H9 (cell line): Measurements from ENCODE around the gene ACSF3. TPM values are rescaled to one million over a fixed set of nuclear protein-coding genes. Genes with fewer than 3 reads are reported as not detected.

Experiments
- DNase-seq: peaks from one replicate; pipeline ENCODE4 v3.0.0-alpha.2; 2017
- H2AFZ ChIP-seq: one replicate; pipeline ENCODE4 v1.6.1; 2013; ENCODE audit warnings: mild to moderate bottlenecking, low read length, control low read depth, moderate library complexity
- H2AK5ac ChIP-seq: 2 replicates; pipeline ENCODE4 v1.6.1; 2013; ENCODE audit warnings: low read length, control low read depth, mixed read lengths; ENCODE audit not compliant: insufficient read length
- H2BK120ac ChIP-seq: one replicate; pipeline ENCODE4 v1.6.1; 2013; ENCODE audit warnings: low read depth, mild to moderate bottlenecking, low read length, control low read depth, inconsistent platforms; ENCODE audit not compliant: poor library complexity, severe bottlenecking
- H2BK12ac ChIP-seq: 2 replicates; pipeline ENCODE4 v1.6.1; 2013; ENCODE audit warnings: low read length, control low read depth, mixed read lengths, low read depth; ENCODE audit not compliant: insufficient read length
- H2BK15ac ChIP-seq: 2 replicates; pipeline ENCODE4 v1.6.1; 2013; ENCODE audit warnings: low read depth, low read length, control low read depth
- H2BK20ac ChIP-seq: one replicate; pipeline ENCODE4 v1.6.1; 2013; ENCODE audit warnings: low read depth, mild to moderate bottlenecking, low read length, control low read depth, inconsistent platforms; ENCODE audit not compliant: poor library complexity, severe bottlenecking
- H2BK5ac ChIP-seq: 2 replicates; pipeline ENCODE4 v1.6.1; 2013; ENCODE audit warnings: low read length, control low read depth, mixed read lengths; ENCODE audit not compliant: insufficient read length
- H3K14ac ChIP-seq: 2 replicates; pipeline ENCODE4 v1.6.1; 2013; ENCODE audit warnings: low read length, control low read depth; ENCODE audit not compliant: insufficient read depth
- H3K18ac ChIP-seq: 2 replicates; pipeline ENCODE4 v1.6.1; 2013; ENCODE audit warnings: low read depth, mild to moderate bottlenecking, mixed read lengths, low read length, control low read depth; ENCODE audit not compliant: insufficient read length
- H3K23ac ChIP-seq: 2 replicates; pipeline ENCODE4 v1.6.1; 2013; ENCODE audit warnings: low read length, control low read depth, mixed read lengths, low read depth; ENCODE audit not compliant: insufficient read length
- H3K23me2 ChIP-seq: 2 replicates; pipeline ENCODE4 v1.6.1; 2013; ENCODE audit warnings: low read depth, mild to moderate bottlenecking, mixed read lengths, low read length, control low read depth; ENCODE audit not compliant: insufficient read length, poor library complexity, severe bottlenecking
- H3K27ac ChIP-seq: 2 replicates; pipeline ENCODE4 v1.5.1; 2013; ENCODE audit warnings: low read length, control low read depth, mixed read lengths, low read depth; ENCODE audit not compliant: insufficient read length
- H3K27me3 ChIP-seq: 2 replicates; pipeline ENCODE4 v1.6.1; 2013; ENCODE audit warnings: low read length, control low read depth, inconsistent platforms; ENCODE audit not compliant: insufficient read depth
- H3K4ac ChIP-seq: 2 replicates; pipeline ENCODE4 v1.6.1; 2013; ENCODE audit warnings: low read depth, mild to moderate bottlenecking, control low read depth, inconsistent platforms, low read length, moderate library complexity
- H3K4me1 ChIP-seq: 2 replicates; pipeline ENCODE4 v1.6.1; 2013; ENCODE audit warnings: low read length, control low read depth, inconsistent platforms; ENCODE audit not compliant: insufficient read depth
- H3K4me2 ChIP-seq: 2 replicates; pipeline ENCODE4 v1.6.1; 2013; ENCODE audit warnings: low read length, control low read depth, mixed read lengths; ENCODE audit not compliant: insufficient read length, insufficient read depth
- H3K56ac ChIP-seq: 2 replicates; pipeline ENCODE4 v1.6.1; 2013; ENCODE audit warnings: low read depth, mild to moderate bottlenecking, mixed read lengths, low read length, control low read depth; ENCODE audit not compliant: insufficient read length
- H3K79me1 ChIP-seq: 2 replicates; pipeline ENCODE4 v1.6.1; 2013; ENCODE audit warnings: low read depth, mild to moderate bottlenecking, moderate library complexity, low read length, control low read depth, inconsistent platforms; ENCODE audit not compliant: insufficient read depth, poor library complexity, severe bottlenecking
- H3K79me2 ChIP-seq: 2 replicates; pipeline ENCODE4 v1.6.1; 2013; ENCODE audit warnings: low read length, control low read depth, inconsistent platforms; ENCODE audit not compliant: insufficient read depth
- H3K9ac ChIP-seq: 2 replicates; pipeline ENCODE4 v1.6.1; 2013; ENCODE audit warnings: low read length, control low read depth, mixed read lengths; ENCODE audit not compliant: insufficient read length; ENCODE audit errors: extremely low read depth
- H3K9me3 ChIP-seq: one replicate; pipeline ENCODE4 v1.6.1; 2013; ENCODE audit warnings: low read depth, low read length, inconsistent platforms; ENCODE audit not compliant: control insufficient read depth
- H3T11ph ChIP-seq: one replicate; pipeline ENCODE4 v1.6.1; 2013; ENCODE audit warnings: mild to moderate bottlenecking, low read length, control low read depth, inconsistent platforms
- H4K20me1 ChIP-seq: one replicate; pipeline ENCODE4 v1.6.1; 2013; ENCODE audit not compliant: control insufficient read depth, insufficient read length, insufficient read depth
- H4K5ac ChIP-seq: 2 replicates; pipeline ENCODE4 v1.6.1; 2013; ENCODE audit warnings: low read depth, mild to moderate bottlenecking, mixed read lengths, low read length, control low read depth; ENCODE audit not compliant: insufficient read length
- H4K8ac ChIP-seq: replicated peaks from 2 replicates; pipeline ENCODE4 v1.6.1; 2013; ENCODE audit warnings: low read length, control low read depth, mixed read lengths, low read depth; ENCODE audit not compliant: insufficient read length
- H4K91ac ChIP-seq: 2 replicates; pipeline ENCODE4 v1.6.1; 2013; ENCODE audit warnings: low read depth, mild to moderate bottlenecking, moderate library complexity, mixed read lengths, low read length, control low read depth; ENCODE audit not compliant: insufficient read length
- H3K27ac Mint-ChIP-seq, 3 experiments: 2 replicates in 2 of 3; 3 replicates in 1 of 3; pipeline ENCODE4 v1.8.0; 2020 to 2021; ENCODE audit warnings: mixed read lengths in 3 of 3, mild to moderate bottlenecking in 1 of 3, moderate library complexity in 1 of 3
- H3K27me3 Mint-ChIP-seq: 2 replicates; pipeline ENCODE4 v1.8.0; 2021; ENCODE audit warnings: low read depth, mild to moderate bottlenecking, moderate library complexity, mixed read lengths
- H3K36me3 Mint-ChIP-seq, 3 experiments: 2 replicates in 2 of 3; 3 replicates in 1 of 3; pipeline ENCODE4 v1.8.0; 2020 to 2021; ENCODE audit warnings: low read depth in 3 of 3, mixed read lengths in 3 of 3; ENCODE audit not compliant: insufficient read depth in 1 of 3
- H3K4me1 Mint-ChIP-seq, 2 experiments: 2 replicates each; pipeline ENCODE4 v1.8.0; 2020; ENCODE audit warnings: mixed read lengths in 2 of 2
- H3K4me3 Mint-ChIP-seq, 2 experiments: 2 replicates in 1 of 2; 3 replicates in 1 of 2; pipeline ENCODE4 v1.8.0; 2020 to 2021; ENCODE audit warnings: mild to moderate bottlenecking in 2 of 2, mixed read lengths in 2 of 2, moderate library complexity in 1 of 2
- H3K9me3 Mint-ChIP-seq, 2 experiments: 2 replicates in 1 of 2; 3 replicates in 1 of 2; pipeline ENCODE4 v1.8.0; 2020; ENCODE audit warnings: mild to moderate bottlenecking in 2 of 2, mixed read lengths in 2 of 2, moderate library complexity in 1 of 2
- WGBS: extraction: QIAGEN DNeasy Blood & Tissue Kit; methylation state at CpG from one replicate; pipeline ENCODE4 v1.1.7; 2013; ENCODE audit warnings: missing lambda C conversion rate, low lambda C conversion rate, mixed read lengths; ENCODE audit not compliant: insufficient read length; ENCODE audit errors: extremely low coverage; 5-methylcytosine and 5-hydroxymethylcytosine counted together
- total RNA-seq: library from RNA; stranded (reverse); gene quantifications from 2 replicates; pipeline ENCODE4 v1.2.1, GENCODE V29; 2021
- TF ChIP-seq, protein P1 (sequence below): fragments of 200-600 bp; sonication (generic); conservative IDR thresholded peaks from 3 replicates; pipeline ENCODE4 v1.8.0; 2021; ENCODE audit warnings: antibody characterized with exemption, mild to moderate bottlenecking

Gene ACSF3
- total RNA-seq, 1 experiment from 2014 or later, result 31.3 TPM

DNA sequence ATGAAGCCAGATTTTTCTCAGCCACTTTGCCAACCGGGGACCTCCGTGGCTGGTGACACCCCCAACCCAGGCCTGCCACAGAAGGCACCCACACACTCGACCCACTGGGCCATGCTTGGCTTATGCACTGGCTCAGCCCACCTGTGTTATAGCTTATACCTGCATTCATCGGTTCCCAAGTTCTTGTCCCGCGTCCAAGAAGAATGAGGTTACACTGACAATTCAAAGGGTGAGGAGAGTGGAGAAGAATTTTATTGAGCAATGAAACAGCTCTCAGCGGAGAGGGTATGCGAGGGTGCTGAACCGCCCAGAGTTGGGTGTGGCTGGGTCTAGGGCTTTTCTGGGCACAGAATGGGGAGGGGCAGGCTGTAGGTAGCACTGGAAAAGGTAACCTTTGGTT is 55.7 kb downstream of the ACSF3 start:
- Histone ChIP-seq H3K79me2 (no peaks in the 10 kb centered on the region), H3K23ac (no peak overlapping the region), H3K56ac (no peak overlapping the region), H3K27me3 (no peaks in the 10 kb centered on the region), H3K4ac (no peak overlapping the region), H3K79me1 (no peaks in the 10 kb centered on the region), H3K4me2 (no peak overlapping the region), H3K27ac (no peak overlapping the region), H2BK12ac (no peak overlapping the region), H3K4me1 (no peaks in the 10 kb centered on the region), H4K5ac (no peak overlapping the region), H2BK5ac (no peak overlapping the region), H2BK120ac (no peak overlapping the region), H4K91ac (no peak overlapping the region), H4K8ac (no peak overlapping the region), H3K18ac (no peak overlapping the region), H2BK20ac (no peak overlapping the region), H3K9ac (no peak overlapping the region), H4K20me1 (no peaks in the 10 kb centered on the region), H3K9me3 (peaks cover 14% of the 10 kb centered on the region), H2BK15ac (no peak overlapping the region), H3K14ac (no peak overlapping the region), H2AK5ac (no peak overlapping the region), H3T11ph (no peak overlapping the region), H2AFZ (no peak overlapping the region), H3K23me2 (no peaks in the 10 kb centered on the region)
- Mint-ChIP-seq H3K4me3 (no peak overlapping the region), H3K4me1 (no peaks in the 10 kb centered on the region), H3K36me3 (peaks cover 29 to 59% (median 54%) of the 10 kb centered on the region in 3 experiments), H3K9me3 (peaks cover 12 to 24% of the 10 kb centered on the region in 2 experiments; a peak in 4 of 5 replicates), H3K27ac (no peak overlapping the region; a peak in 1 of 7 replicates), H3K27me3 (no peaks in the 10 kb centered on the region; the same call in 1 of the 2 replicates)
- no CpG with 5 or more reads among the region's 9 CpGs for WGBS
- no peak for DNase-seq
- TF ChIP-seq, protein P1, sequence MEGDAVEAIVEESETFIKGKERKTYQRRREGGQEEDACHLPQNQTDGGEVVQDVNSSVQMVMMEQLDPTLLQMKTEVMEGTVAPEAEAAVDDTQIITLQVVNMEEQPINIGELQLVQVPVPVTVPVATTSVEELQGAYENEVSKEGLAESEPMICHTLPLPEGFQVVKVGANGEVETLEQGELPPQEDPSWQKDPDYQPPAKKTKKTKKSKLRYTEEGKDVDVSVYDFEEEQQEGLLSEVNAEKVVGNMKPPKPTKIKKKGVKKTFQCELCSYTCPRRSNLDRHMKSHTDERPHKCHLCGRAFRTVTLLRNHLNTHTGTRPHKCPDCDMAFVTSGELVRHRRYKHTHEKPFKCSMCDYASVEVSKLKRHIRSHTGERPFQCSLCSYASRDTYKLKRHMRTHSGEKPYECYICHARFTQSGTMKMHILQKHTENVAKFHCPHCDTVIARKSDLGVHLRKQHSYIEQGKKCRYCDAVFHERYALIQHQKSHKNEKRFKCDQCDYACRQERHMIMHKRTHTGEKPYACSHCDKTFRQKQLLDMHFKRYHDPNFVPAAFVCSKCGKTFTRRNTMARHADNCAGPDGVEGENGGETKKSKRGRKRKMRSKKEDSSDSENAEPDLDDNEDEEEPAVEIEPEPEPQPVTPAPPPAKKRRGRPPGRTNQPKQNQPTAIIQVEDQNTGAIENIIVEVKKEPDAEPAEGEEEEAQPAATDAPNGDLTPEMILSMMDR, result no peak
